ENCODE results near the gene HTT.
"Not testable (repeated sequence)": the region's sequence is repeated elsewhere in the genome, so short reads cannot be mapped to it uniquely, and the experiment has no call there.

Gene HTT

GRCh38 chr4:3085948-3086670, 11.6 kb downstream of the HTT start:
- no peak for DNase-seq

DNA sequence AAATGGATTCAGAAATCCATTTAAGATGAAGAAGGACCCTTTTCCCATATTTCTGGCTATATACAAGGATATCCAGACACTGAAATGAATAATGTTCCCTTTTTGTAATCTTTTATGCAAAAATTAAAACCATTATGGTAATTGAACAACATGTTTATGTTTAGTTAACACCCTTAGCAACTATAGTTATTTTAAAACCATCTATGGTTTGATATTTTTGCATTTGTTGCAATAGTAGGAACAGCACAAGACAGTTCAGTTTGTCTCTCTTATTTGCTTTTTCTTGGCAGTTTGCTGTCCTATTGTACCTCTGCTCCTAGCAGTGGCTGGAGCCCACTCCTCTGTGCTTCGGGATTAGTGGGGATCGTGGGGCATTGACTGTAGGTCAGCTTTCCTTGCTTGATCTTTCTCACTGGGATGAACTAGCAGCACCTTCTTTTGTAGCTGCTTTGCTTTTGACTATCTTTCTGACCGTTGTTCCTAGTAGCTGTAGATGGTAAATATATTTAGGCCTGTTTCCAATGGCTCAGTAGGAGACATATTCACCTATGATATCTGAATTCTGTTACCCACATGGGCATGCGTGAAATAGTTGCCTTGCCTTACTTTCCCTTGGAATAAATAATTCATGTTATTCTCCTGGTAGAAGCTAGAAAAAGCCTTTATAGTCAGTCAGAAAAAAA, 12.8 kb downstream of the HTT start:
- no peak for DNase-seq

DNA sequence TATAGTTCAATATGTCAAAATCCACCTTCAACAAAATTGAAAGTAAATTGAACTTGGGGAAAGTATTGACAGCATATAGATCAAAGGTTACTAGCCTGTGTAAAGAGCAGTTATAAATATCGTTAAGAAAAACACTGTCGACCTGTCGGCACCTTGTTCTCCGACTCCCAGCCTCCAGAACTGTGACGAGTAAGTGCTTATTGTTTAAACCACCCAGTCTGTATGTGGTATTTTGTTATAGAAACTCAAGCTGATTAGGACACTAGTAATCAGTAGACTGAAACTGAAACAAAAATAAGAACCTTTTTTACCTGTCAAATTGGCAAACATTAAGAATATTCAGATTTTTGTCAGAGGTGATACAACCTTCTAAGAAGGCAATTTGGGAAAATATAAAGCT, 17.0 kb downstream of the HTT start:
- DNase-seq, result no peak

- DNase-seq, result not testable (repeated sequence)
Observed at GRCh38 chr4:3094701-3095100, 20.2 kb downstream of the HTT start.

- DNase-seq, result no peak
Observed at GRCh38 chr4:3096202-3096601, 21.7 kb downstream of the HTT start.

GRCh38 chr4:3098346-3098745, 23.9 kb downstream of the HTT start:
- DNase-seq, result no peak

DNA sequence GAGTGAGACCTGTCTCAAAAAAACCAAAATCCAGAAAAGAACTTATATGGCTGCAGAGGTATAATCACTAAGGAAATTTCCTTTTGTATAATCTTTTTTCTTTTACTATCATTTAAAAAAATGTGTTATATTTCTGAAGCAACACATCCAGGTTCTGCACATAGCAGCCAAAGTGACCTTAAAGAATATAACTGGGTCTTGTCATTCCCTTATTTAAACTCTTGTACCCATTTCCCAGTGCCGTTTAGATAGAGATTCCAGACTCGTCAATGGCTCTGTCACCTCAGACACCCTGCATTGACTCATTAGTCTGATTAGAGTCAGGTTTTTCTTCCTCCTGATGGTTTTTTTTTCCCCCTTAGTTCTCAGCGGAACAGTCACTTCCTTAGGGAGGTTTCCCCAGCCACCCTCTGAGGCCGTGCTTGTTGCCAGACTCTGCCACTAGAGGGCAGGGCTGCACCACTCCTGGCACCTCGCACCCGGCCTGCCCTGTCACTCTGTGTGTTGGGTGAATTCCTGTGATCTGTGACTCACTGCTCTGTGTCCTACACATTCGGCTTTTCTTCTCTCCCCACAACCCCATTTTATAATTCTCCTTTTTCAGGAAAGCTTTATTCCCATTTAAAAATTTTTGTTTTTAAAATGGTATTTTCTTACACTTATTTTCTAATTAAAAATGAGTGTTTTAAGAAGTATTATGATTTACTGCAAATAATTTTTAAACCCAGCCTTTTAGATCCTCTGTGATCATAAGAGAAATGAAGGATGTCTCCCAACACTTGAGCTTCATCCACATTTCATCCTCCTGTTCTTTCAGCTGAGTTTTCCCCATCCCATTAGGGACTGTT, 32.1 kb downstream of the HTT start:
- DNase-seq, result peak; percentile 82

- no peak for DNase-seq
Observed at GRCh38 chr4:3107271-3107670, 32.8 kb downstream of the HTT start.

- no peak for DNase-seq
Observed at GRCh38 chr4:3107691-3108121, 33.2 kb downstream of the HTT start.

- DNase-seq, result no peak
Observed at GRCh38 chr4:3108211-3108610, 33.7 kb downstream of the HTT start.

DNA sequence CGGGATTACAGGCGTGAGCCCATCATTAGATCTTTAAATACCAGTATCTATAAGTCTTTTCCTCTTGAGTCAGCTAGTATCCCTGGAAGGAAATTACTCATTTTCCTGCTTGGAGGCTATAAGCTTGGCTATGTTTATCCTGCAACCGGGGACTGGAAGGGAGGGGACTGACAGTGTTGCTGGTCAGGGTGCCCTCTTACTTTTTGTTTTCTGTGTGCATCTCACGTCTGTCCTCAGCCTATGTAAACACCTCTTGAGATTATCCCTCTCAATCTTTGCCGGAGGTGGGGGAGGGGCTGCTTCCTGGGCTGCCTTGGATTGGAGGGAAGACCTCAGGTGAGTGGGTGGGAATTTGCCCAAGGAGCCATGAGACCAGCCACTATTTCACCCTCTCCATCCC, 37.0 kb downstream of the HTT start:
- no peak for DNase-seq

GRCh38 chr4:3112201-3112600, 37.7 kb downstream of the HTT start:
- no peak for DNase-seq

DNA sequence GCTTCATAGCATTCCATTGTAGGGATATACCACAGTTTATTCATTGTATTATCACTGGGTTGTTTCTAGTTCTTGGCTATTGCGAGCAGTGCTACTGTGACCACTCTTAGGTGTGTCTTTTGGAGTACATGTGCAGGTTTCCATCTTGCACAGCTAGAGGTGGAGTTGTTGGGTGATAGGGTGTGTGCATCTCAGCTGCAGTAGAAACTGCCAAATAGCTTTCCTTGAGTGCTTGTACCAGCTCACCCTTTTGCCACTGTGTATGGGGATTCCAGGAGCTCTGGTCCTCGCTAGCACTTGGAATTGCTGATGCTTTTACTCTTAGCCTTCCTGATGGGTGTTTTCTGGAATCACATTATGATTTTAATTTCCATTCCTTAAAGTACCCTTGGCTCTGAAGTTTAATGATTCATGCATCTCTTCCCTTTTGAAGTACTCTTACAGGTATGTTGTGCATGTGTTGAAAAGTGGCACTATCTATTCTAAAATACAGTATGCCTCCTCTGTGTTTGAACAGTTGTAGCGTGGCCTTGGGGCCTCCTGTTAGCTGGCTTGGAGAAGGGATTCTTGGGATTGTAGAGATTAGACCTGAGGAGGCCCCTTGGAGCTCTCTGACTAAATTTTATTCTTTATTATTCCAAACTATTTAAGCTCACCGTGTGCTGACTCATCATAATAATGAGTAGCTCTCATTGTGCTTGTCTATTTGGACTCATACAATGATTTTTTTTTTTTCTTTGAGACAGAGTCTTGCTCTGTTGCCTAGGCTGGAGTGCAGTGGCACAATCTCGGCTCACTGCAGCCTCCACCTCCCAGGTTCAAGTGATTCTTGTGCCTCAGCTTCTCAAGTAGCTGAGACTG, 38.4 kb downstream of the HTT start:
- no peak for DNase-seq

- DNase-seq, result no peak
Observed at GRCh38 chr4:3114377-3114776, 39.9 kb downstream of the HTT start.

- no peak for DNase-seq
Observed at GRCh38 chr4:3115637-3116270, 41.3 kb downstream of the HTT start.

GRCh38 chr4:3116955-3117354, 42.5 kb downstream of the HTT start:
- no peak for DNase-seq

GRCh38 chr4:3118312-3118711, 43.8 kb downstream of the HTT start:
- DNase-seq, result no peak

- DNase-seq, result no peak
Observed at GRCh38 chr4:3119464-3119863, 45.0 kb downstream of the HTT start.

- no peak for DNase-seq
Observed at GRCh38 chr4:3121110-3121509, 46.6 kb downstream of the HTT start.

DNA sequence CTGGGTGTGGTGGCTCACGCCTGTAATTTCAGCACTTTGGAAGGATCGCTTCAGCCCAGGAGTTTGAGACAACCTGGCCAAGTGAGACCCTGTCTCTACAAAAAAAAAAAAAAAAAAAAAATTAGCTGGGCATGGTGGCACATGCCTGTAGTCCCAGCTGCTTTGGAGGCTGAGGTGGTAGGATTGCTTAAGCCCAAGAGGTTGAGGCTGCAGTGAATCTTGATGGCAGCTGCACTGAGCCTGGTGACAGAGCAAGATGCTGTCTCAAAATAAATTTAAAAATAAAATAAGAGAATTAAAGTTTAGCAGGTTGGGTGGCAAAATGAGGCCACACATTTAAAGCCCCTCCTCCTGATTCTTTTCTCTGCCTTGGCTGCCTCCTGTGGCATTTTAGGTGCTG, 47.1 kb downstream of the HTT start:
- DNase-seq, result no peak

- no peak for DNase-seq
Observed at GRCh38 chr4:3122081-3122563, 47.6 kb downstream of the HTT start.

- no peak for DNase-seq
Observed at GRCh38 chr4:3123181-3123671, 48.7 kb downstream of the HTT start.

Data from activated gamma-delta T cell treated with Interleukin-2 at 50 U/mL for 16 hours (primary cell).